Ishikawa (cell line): ENCODE results near the gene RRP36.

ENCODE experiments used
- TAF1 ChIP-seq: IDR thresholded peaks from 2 replicates; pipeline ENCODE4 v1.6.1; 2012; ENCODE audit warnings: low read depth, mild to moderate bottlenecking
- TF ChIP-seq, protein P1 (sequence below): IDR thresholded peaks from 2 replicates; pipeline ENCODE4 v1.6.1; 2012

DNA sequence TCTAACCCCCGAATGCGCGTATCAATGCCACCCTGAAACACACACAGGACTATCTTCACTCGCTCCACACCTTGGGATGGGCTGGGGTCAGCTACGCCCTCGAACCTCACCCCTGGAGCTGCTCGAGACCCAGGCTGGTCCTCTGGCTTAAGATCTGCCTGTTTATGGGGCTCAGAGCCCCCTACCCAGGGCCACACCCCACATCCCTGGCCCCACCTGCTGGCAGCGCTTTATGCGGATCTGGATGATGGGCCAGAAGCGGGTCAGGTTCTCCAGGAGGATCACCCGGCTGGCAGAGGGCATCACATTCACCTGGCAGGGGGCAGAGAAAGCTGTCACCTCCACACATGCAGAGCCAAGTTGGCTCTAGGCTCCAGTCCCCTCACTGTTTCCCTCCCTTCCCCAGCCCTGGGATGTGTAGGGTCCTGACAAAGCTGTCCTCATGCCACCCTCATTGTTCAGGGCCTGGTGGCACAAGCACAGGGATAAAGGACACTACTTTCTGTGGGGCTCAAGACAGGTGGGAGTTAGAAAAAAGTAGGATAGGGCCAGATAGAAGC is 24.0 kb downstream of the RRP36 start:
- TF ChIP-seq, protein P1, sequence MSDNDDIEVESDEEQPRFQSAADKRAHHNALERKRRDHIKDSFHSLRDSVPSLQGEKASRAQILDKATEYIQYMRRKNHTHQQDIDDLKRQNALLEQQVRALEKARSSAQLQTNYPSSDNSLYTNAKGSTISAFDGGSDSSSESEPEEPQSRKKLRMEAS = no peak
- TF ChIP-seq TAF1 = no peak
